Panc1 (cell line): ENCODE measurements around the gene SEC11A. TPM values are rescaled to one million over a fixed set of nuclear protein-coding genes. Genes with fewer than 3 reads are reported as not detected.

Source experiments
- ATAC-seq: fragments of 200-7000 bp; cut with Tn5 transposase; 2 replicates; pipeline ENCODE4 v1.9.1; 2020; ENCODE audit warnings: mild to moderate bottlenecking, moderate library complexity
- BruUV-seq: library from RNA; stranded (reverse); fragments of 400-500 nt; replicated peaks from 2 replicates; lab custom pipeline; 2021; lab: Mats Ljungman, UMichigan
- CTCF ChIA-PET: fragments of 300-600 bp; sonication (Branson Sonifier 250); formaldehyde crosslinking; loops from one replicate; lab custom pipeline; 2022; ENCODE audit warnings: antibody characterized with exemption; lab: Charles Lee
- POLR2A ChIA-PET: fragments of 300-600 bp; sonication (Branson Sonifier 250); formaldehyde crosslinking; loops from one replicate; lab custom pipeline; 2022; ENCODE audit warnings: antibody characterized with exemption; lab: Charles Lee
- DNase-seq: peaks from one replicate; pipeline ENCODE4 v3.0.0-alpha.2; 2010; ENCODE audit warnings: low read depth, low spot score
- H3K27ac ChIP-seq: 2 replicates; pipeline ENCODE4 v1.5.1; 2011; ENCODE audit warnings: mild to moderate bottlenecking, low read length, inconsistent platforms
- H3K27me3 ChIP-seq: fragments of 200-500 bp; sonication (Bioruptor generic); 2 replicates; pipeline ENCODE4 v1.6.0; 2014; ENCODE audit warnings: low read length, inconsistent platforms; ENCODE audit not compliant: control insufficient read depth, insufficient read depth
- H3K36me3 ChIP-seq: fragments of 200-500 bp; sonication (Bioruptor generic); 2 replicates; pipeline ENCODE4 v1.5.1; 2014; ENCODE audit warnings: inconsistent platforms, mild to moderate bottlenecking, low read length, moderate library complexity; ENCODE audit not compliant: control insufficient read depth, insufficient read depth
- H3K4me1 ChIP-seq: 2 replicates; pipeline ENCODE4 v1.5.1; 2011; ENCODE audit warnings: inconsistent platforms, mild to moderate bottlenecking, low read length, moderate library complexity; ENCODE audit not compliant: control insufficient read depth, insufficient read depth
- H3K4me3 ChIP-seq, 2 experiments: 2 replicates each; pipeline ENCODE4 v1.5.1; 2011 to 2012; ENCODE audit warnings: low read depth in 2 of 2, low read length in 2 of 2, mild to moderate bottlenecking in 2 of 2, inconsistent platforms in 1 of 2, moderate library complexity in 1 of 2
- H3K9me3 ChIP-seq: fragments of 200-500 bp; sonication (Bioruptor generic); 2 replicates; pipeline ENCODE4 v1.5.1; 2014; ENCODE audit warnings: low read depth, mild to moderate bottlenecking, inconsistent platforms, low read length, moderate library complexity; ENCODE audit not compliant: control insufficient read depth, insufficient read depth
- CTCF ChIP-seq: fragments of 450-650 bp; IDR thresholded peaks from 2 replicates; pipeline ENCODE4 v1.5.1; 2017; ENCODE audit warnings: mild to moderate bottlenecking
- POLR2AphosphoS5 ChIP-seq: IDR thresholded peaks from 2 replicates; pipeline ENCODE4 v1.6.1; 2012; ENCODE audit warnings: mild to moderate bottlenecking, low read depth, low read length, moderate library complexity
- REST ChIP-seq, 2 experiments: IDR thresholded peaks; 2 replicates each; pipeline ENCODE4 v1.6.1; 2011 to 2012; ENCODE audit warnings: low read depth in 2 of 2, control low read depth in 1 of 2, low read length in 1 of 2, mild to moderate bottlenecking in 1 of 2, moderate library complexity in 1 of 2; ENCODE audit not compliant: insufficient read depth in 1 of 2
- SIN3A ChIP-seq: IDR thresholded peaks from 2 replicates; pipeline ENCODE4 v1.6.1; 2012; ENCODE audit warnings: low read depth, mild to moderate bottlenecking, low read length, moderate library complexity, borderline replicate concordance; ENCODE audit not compliant: insufficient read depth
- TCF7L2 ChIP-seq: IDR thresholded peaks from 2 replicates; pipeline ENCODE4 v1.6.1; 2011; ENCODE audit warnings: mild to moderate bottlenecking, low read depth, low read length, inconsistent platforms
- in situ Hi-C: cut with HindIII; loops from 2 replicates; pipeline ENCODE4 v1.10.0; 2016; ENCODE audit warnings: low sequenced_read_pairs, low pct_unique_long_range_greater_than_20kb
- intact Hi-C: fragments of 100-400 bp; cut with micrococcal nuclease; formaldehyde crosslinking; loops from one replicate; pipeline ENCODE4 v1.10.0; 2022; ENCODE audit not compliant: unreplicated experiment
- total RNA-seq: library from RNA; stranded (reverse); gene quantifications from one replicate; pipeline ENCODE4 v1.2.1, GENCODE V29; 2021; ENCODE audit not compliant: unreplicated experiment

SEC11A gene
- total RNA-seq, 1 experiment from 2014 or later: 164 TPM

DNA sequence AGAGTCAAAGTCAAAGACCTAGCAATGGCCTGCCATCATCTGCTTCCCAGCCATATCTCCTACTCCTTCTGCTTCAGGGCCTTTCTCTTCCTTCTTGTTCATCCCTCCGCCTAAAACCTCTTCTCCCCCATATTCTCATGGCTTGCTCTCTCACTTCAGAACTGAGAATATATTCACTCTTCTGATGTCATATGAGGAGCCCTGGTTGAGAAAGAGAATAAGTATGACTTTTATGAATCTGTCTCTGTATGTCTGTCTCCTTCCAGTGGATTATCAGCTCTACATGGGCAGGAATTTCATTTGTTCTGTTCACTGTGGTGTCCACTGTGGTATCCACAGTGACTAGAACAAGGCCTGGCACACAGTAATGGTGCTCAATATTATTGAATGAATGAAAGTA, 44.3 kb upstream of the SEC11A start:
- ATAC-seq (no peak), DNase-seq (no peak)
- Histone ChIP-seq H3K36me3 (no peaks in the 10 kb centered on the region), H3K4me1 (no peaks in the 10 kb centered on the region), H3K27me3 (no peaks in the 10 kb centered on the region), H3K9me3 (no peaks in the 10 kb centered on the region), H3K27ac (no peak overlapping the region), H3K4me3 (no peak overlapping the region)
- TF ChIP-seq TCF7L2: no peak
- TF ChIP-seq SIN3A: no peak
- no peak for TF ChIP-seq CTCF
- TF ChIP-seq POLR2AphosphoS5: no peak
- TF ChIP-seq REST (IDR thresholded peaks at IDR 0.05; ENCODE audit: insufficient read depth in 1 of 2, low read depth in 2 of 2, low read length in 1 of 2): no peak
- ChIA-PET CTCF (no interaction called here), POLR2A (no interaction called here)
- intact Hi-C loops: no loop called here
- BruUV-seq: no TSS peak
- in situ Hi-C loops: no loop called here

DNA sequence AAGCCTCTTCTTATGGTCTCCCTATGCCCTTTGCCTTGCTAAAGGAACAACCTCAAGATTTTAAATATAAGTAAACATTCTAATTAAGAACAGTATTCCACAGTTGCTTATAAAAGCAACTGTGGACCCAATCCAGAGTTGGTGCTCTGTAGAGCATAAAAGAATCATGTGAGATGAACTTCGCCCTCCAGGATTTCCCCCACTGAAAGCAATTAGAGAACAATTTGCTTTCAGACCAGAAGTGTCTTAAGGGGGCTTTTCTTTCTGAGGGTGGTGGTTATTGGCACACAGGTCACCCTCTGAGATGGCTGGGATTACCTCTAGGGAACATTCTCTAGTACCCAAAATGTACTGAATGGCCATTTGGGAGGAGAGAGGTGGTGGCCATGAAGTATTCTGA, 43.1 kb upstream of the SEC11A start:
- no TSS peak for BruUV-seq
- no peak overlapping the region for H3K4me3 ChIP-seq
- H3K36me3 ChIP-seq: no peaks in the 10 kb centered on the region
- ATAC-seq (no peak), DNase-seq (no peak)
- H3K4me1 ChIP-seq: no peaks in the 10 kb centered on the region
- POLR2A ChIA-PET: no interaction called here
- no peaks in the 10 kb centered on the region for H3K27me3 ChIP-seq
- in situ Hi-C loops: no loop called here
- no peak overlapping the region for H3K27ac ChIP-seq
- H3K9me3 ChIP-seq: no peaks in the 10 kb centered on the region
- TF ChIP-seq TCF7L2 (no peak), REST (IDR thresholded peaks at IDR 0.05; ENCODE audit: insufficient read depth in 1 of 2, low read depth in 2 of 2, low read length in 1 of 2) (no peak), CTCF (no peak), SIN3A (no peak), POLR2AphosphoS5 (no peak)
- intact Hi-C loops: no loop called here
- CTCF ChIA-PET: no interaction called here
